ENCODE data around the gene LIPK.
"Not testable (repeated sequence)": the region's sequence is repeated elsewhere in the genome, so short reads cannot be mapped to it uniquely, and the experiment has no call there.

The LIPK gene, protein sequence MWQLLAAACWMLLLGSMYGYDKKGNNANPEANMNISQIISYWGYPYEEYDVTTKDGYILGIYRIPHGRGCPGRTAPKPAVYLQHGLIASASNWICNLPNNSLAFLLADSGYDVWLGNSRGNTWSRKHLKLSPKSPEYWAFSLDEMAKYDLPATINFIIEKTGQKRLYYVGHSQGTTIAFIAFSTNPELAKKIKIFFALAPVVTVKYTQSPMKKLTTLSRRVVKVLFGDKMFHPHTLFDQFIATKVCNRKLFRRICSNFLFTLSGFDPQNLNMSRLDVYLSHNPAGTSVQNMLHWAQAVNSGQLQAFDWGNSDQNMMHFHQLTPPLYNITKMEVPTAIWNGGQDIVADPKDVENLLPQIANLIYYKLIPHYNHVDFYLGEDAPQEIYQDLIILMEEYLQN

DNA sequence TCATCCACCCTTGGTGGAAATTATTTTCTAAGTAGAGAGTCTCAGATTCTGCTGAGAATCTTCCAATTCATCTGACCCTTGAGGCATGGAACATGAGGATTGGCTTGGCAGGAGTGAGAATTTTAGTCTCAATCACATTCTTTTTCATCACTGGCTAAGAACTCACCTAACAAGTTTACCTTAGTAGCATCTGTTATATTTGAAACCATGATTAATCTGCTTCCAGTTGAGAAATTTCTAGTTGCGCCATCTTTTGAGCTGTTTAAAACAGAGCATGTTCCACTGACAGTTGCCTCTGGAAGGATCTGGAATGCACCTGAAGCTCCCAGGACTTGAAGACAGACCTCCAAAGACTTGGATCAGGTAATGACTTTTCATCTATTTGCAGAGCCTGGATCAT is at the start of gene LIPK:
Gene LIPK, plus strand, starts transcription at position 292 of the 400 bp plus-strand sequence. CDS start 18,295 bp downstream, outside the sequence.
- no peak for DNase-seq

DNA sequence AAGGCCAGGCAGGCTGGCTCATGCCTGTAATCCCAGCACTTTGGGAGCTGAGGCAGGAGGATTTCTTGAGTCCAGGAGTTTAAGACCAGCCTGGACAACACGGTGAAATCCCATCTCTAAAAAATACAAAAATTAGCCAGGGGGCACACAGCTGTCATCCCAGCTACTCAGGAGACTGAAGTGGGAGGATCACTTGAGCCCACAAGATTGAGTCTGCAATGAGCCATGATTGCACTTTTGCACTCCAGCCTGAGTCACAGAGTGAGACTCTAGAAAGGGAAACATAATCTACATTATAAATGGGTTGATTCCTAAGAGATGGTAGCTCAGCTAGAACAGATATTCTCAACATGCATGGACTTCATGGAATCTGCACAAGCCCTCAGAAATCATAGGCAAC is 48.1 kb upstream of the LIPK start:
- DNase-seq = no peak

DNA sequence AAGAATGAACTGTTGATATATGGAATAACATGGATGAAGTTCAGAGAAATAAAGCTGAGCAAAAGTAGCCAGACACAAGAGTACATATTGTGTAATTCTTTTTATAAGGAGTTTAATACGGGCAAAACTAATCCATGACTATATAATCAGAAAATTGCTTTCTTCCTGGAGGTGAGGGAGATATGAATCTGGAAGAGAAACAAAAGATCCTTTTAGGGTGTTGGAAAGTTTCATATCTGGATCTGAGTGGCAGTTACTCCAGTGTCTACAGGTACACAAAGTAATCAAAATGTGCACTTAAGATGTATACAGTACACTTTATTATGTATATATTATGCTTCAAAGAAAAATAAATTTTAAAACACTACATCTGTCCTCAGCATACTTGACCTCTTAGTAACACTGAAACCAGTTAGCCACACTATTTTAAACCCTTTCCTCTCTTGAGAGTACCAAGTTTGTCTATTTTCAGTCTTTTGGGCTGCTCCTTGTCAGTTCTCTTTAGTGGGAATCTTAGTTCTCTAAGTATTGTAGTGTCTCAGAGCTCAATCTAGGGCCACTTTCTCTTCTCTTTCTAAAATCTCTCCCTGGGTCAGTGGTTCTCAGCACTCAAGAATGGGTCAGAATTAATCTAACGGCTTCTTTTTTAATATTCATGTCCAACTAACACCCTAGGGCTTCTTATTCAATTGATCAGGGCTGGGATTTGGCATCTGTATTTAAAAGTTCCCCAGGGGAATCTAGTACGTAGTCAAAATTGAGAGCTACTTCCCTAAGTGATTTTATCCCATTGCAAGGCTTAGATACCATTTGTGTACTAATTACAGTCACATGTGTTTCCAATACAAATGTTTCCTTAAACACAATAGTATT is 46.1 kb upstream of the LIPK start:
- DNase-seq = no peak

DNA sequence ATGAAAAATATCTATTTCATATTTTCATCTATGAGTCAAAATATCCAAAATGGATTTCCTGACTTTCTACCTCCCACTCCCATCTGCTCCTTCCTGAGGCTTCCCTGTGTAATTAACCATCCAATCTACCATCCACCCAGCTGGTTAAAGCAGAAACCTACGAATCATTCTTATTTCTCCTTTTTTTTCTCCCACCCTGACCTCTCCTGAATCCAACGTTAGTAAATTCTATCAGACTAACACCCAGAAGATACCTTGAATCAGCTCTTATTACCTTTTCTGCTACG is 45.5 kb upstream of the LIPK start:
- no peak for DNase-seq

DNA sequence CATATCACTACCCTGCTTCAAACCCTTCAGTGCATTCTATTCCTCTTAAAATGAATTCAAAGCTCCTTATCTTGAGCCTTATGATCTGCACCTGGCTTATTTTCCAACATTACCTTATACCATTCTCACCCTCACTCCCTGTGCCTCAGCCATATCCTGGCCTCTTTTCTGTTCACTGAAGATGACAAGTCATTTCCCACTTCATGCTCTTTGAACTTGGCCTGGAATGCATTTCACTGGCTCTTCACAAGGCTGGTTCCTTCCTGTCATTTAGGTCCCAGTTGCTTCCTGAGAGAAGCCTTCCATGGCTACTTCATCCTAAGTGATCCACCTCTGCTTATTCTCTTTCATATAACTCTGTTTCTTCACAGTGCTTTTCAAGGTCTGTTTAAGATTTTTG is 45.0 kb upstream of the LIPK start:
- no peak for DNase-seq

DNA sequence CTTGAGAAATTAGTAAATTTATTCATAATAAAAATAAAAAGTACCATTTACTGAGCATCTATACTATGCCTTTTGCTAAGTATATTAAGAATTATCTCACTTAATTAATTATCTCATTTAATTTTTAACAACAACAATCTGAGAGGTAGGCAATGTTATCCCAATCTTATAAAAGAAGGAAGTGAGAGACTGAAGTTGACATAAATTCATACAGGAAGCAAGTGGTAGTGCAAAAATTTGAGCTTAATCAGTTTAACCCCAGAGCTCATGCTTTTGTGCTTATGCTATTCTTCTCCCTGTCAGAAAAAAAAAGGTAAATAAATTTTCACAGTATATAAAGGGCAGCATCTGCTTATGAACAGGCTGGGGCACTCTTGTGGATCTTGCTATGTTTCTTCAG is 44.5 kb upstream of the LIPK start:
- no peak for DNase-seq

DNA sequence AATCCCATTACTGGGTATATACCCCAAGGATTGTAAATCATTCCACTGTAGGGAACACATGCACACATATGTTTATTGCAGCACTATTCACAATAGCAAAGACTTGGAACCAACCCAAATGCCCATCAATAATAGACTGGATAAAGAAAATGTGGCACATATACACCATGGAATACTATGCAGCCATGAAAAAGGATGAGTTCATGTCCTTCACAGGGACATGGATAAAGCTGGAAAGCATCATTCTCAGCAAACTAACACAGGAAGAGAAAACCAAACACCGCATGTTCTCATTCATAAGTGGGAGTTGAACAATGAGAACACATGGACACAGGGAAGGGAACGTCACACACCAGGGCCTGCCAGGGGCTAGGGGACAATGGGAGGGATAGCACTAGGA is 42.9 kb upstream of the LIPK start:
- not testable (repeated sequence) for DNase-seq

DNA sequence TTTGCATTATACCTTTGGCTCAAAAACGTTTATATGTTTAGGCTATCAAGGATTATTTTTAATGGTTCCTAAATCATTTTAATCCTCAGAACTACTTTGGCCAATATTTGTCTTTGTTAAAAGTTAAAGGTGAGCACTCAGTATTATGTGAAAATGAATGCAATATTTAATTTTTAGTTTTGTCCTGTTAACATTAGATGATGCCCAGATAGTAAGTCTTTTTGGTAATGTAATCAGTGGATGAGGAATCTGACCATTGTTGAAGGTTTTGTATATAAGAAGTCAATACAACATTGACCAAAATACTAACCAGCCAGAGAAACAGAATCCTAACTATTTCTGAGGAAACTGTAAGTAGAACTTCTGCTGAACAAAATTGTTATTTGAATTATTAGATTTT is 41.9 kb upstream of the LIPK start, which contains the start of gene LIPF:
Gene LIPF, plus strand, starts transcription at position 301 of the 400 bp plus-strand sequence. CDS start 2,856 bp downstream, outside the sequence.
- DNase-seq = no peak

DNA sequence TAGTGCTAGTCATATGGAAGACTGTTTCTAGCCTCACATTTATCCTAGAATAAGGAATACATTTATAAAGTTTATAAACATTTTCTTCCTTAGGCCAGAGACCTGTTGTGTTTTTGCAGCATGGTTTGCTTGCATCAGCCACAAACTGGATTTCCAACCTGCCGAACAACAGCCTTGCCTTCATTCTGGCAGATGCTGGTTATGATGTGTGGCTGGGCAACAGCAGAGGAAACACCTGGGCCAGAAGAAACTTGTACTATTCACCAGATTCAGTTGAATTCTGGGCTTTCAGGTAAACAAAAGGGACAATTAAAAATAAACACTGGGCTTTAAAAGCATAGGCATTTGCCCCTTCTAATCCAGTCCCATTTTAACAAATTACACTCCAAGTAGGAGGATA is 37.6 kb upstream of the LIPK start:
- DNase-seq = no peak

DNA sequence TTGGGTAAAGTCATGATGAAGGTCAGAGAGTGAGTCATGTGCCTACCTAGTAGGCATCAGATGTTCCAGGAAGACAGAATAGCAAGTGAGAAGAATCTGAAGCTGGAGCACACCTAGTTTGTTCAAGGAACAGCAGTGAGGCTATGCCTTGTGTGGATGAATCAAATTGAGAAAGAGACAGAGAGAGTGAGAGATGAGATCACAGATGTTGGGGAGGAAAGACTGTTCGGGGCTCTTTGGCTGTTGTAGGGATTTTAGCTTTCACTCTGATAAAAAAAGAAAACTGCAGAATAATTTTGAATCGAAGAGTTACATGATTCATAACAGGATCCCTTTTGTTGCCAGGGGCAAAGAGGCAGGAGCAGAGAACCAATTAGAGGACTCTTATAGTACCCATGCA is 35.6 kb upstream of the LIPK start:
- DNase-seq = no peak

DNA sequence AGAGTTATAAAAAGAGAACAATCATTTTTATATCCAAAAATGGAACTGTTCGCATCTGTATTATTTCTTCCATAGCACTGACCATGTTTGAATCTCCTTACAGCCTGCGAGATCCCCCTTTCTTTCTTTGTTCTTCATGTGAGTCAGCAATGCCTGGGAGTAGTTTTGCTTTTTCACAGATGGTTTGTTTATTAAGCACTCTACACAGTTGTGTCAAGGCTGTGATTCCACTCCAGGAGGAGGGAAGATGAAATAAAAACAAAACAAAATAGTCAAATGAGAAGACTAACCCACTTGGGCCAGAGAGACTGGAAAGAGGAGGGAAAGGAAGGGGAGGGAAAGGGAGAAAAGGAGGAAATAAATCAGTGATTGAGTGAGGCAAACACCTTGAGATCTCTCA is 34.0 kb upstream of the LIPK start:
- DNase-seq = no peak

DNA sequence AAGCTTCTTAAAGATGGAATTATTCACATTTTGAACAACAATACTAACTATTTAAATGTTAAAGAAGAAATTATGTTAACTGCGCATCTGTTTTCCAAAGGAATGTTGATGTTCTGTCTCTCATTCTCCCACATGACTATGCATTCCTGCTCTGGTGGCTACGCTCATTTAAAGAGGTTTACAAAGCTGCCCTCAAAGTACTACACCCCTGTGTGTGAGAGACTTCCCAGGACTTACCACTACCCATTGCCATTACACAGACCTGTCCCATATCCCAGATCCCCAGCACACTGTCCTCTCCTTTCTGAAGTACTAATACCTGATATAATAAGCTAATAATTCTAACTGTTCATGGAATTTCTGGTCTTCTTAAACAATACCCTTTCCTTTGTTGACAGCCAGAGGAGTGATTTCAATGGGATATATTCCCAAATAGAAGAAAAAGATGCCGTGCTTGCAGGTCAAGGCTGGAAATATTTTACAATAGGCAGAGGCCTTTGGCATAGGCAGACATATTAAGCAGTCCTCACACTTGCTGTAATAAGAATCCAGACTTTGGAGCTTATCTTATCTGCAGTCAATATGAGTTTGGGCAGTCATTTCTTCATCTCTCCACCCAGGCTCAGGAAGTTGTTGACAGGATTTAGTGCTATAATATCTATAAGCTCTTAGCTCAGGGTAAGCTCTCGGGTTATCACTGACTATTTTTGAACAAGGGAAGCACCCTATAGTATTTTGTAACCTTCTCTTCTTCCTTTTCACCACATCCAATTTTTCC is 29.6 kb upstream of the LIPK start:
- DNase-seq = no peak

DNA sequence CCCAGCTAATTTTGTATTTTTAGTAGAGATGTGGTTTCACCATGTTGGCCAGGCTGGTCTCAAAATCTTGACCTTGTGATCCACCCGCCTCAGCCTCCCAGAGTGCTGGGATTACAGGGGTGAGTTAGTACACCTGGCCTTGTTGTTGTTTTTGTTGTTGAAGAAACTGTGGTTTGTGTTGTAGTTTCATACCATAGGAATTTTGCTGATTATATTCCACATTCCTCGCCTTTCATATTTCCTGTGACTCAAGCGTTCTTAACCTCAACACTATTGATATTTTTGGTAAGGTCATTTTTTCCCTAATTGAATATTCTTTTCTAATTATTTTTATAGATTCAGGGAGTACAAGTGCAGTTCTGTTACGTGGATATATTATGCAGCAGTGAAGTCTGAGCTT is 25.1 kb upstream of the LIPK start:
- DNase-seq = no peak

DNA sequence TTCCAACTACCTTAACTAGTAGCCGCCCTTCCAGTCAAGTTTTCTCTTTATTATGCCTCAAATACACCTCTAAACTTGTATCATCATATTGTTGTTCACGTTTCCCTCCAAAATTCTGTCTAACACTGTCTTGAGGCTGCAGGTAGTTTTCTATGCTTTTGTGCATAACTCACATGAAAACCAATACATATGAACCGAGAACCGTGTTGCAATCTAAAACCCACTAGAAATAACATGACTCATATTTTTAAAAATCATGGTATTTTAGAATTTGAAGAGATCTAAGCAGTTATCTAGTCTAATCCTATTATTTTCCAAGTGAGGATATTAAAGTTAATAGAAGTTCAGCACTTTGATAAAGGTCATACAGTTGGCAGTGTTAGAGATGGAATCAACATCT is 23.6 kb upstream of the LIPK start:
- no peak for DNase-seq

DNA sequence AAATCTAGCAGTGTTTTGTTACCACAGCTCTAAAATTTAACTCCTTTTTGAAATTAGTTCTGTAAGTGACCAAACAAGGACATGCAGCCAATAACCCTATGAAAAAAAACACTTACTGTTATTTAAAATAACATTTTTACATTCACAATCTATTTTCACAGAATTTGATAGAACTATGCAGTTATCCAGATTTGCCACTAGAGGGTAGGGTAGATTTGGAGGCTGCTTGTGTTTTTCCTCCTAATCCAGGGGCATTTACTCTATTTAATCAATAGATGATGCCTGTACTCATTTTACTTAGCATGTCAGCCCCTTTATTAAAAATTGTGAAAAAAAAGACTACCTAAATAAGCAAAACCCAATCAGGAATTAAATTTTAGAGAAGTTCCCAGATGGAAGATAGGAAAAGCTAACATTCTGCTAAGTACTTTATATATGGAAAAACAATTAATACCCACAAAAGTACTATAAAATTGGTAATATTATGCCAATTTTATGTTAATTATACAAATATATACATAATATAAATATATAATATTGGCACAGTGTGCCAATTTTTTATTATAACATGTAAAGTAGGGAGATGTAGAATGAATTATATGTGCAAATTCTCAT is 18.1 kb upstream of the LIPK start:
- DNase-seq = peak; percentile 18

DNA sequence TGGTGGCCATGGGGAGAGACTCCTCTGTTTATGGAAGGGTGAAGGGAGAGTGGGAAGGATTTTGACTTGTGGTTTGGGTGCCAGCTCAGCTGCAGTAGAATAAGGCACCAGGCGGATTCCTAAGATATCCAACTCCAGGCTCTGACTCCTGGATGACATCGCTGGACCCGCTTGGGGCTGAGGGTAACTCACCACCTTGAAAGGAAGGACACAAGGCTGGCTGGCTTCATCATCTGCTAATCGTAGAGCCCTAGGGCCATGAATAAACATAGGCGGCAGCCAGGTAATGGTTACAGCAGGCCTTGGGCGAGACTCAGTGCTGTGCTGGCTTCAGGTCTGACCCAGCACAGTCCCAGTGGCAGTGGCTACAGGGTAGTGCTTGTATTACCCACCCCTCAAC is 16.7 kb upstream of the LIPK start:
- DNase-seq = no peak

DNA sequence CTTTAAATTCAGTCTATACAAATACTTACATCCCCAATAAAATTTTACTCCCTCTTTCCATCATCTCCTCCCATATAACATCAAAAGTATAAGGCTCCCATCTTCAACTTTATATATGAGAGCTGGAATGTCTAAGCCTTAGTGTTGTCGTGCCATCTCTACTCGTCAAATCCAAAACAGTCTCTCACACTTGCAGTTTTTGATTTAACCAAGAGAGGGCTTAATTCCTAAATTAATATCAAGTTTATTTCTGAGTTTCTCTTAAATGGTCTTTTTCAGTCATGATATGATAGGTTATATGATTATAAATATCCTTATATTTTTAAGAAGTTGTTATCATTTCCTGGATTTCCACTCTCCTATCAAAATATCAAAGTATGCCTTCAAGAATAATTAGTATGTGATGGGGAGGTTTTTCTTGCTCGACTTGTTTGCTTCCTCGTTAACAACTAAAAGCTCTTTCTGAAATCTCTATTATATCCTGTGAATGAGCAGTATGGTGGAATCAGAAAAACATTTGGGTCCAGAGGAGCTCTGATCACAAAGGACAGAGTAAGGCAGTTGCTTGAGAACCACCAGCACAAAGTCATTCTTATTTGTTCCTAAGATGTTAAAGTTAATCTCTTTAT is 12.5 kb upstream of the LIPK start:
- no peak for DNase-seq

DNA sequence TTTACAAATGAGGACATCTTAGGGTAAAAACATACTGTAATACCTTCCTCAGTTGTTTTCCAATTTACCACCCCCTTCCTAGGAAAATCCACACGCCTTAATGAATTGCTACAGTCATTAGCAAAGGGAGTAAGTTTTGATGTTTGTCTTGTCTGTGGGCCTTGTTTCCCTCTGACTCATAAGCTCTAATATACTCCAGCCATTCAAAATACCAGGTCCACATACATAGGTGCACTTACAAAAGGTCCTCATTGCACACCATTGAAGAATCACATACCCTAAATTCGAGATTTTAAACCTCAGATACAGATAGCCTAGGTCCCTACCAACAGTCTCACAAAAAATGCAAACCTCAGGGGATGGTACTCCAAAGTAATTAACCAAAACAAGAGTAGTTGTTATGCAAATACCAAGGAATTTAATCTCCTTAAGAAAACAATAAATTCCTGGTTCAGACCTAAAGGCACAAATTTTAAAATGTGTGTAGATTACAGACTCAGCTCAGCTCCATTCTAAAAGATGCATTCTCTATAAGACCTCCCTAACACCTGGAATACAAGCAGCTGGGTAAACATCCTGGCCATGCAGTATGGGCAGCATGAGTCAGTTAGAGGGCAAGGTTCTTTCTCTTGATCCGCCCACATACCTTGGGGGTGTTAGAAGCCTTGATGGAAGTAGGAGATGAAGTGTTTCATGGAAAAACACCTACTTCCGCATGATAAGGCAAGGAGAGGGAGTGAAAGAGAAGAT is 3.0 kb upstream of the LIPK start:
- DNase-seq = peak; percentile 9

DNA sequence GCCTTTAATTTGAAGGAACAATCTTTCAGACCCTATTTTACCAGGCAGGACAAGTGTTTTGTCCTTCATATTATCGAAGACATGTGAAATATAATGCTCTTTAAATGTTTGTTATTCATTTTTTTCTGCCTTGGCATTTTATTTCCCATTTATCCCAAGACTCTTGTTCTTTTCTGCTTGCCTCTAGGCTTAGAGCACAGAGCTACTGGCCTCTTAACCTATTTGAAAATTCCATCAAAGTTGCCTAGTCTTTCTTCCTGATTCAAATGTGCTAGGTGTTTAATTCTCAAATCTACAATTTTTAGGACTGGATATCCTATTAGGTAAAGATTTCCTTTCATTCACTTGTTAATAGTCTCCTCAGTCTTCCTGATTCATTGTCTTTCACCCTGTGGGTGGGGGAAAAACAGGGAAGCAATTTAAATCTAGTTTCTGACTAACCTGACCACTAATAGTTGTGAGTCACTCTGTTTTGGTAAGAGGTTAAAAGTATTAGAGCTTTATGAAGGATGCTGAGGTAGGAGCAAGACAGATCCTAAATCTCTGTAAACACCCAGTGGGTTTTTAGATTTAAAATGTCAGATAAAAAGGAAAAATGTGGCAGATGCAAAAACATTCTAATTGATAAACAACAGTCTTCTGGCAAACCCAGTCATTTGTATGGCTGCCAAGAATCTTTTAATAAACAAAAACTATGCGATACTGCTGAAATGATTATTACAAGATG is 1.5 kb downstream of the LIPK start:
- DNase-seq = no peak

DNA sequence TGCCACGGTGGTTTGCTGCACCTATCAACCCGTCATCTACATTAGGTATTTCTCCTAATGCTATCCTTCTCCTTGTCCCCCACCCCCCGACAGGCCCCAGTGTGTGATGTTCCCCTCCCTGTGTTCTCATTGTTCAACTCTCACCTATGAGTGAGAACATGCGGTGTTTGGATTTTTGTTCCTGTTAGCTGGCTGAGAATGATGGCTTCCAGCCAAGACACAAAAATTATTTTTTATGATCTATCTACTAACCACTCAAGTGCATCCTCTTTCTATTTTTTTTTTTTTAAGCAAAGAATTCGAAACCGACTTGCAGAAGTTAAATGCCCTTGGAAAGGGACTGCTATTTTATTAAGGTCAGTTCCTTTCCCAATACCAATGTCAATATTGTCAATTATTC is 3.3 kb downstream of the LIPK start:
- DNase-seq = not testable (repeated sequence)

DNA sequence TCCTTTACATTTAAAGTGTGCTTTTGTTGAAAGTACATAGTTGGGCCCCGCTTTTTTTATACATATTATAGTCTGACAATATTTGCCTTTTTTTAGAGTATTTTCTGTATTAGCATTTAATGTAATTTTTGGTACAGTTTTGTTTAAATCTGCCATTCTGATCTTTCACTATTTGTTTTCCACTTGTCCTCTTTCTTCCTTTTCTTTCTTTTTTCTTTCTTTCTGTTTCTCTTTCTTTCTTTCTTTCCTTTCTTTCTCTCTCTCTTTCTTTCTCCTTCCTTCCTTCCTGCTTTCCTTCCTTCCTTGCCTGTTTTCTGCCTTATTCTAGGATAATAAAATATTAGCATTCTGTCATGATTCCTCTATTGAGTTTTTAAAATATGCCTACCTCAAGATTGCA is 9.5 kb downstream of the LIPK start:
- DNase-seq = no peak

Data from NCI-H1092 treated with DMSO at 0.1 percent for 48 hours (cell line).